HG03439 (cell line): ENCODE results near the gene SPOP.

Experiments
- ATAC-seq: cut with Tn5 transposase; IDR thresholded peaks from one replicate; pipeline ENCODE4 v1.9.1; 2021; ENCODE audit warnings: mild to moderate bottlenecking, moderate library complexity; ENCODE audit not compliant: unreplicated experiment

The SPOP gene

GRCh38 chr17:49588726-49589576, 88.9 kb downstream of the SPOP start:
- no peak for ATAC-seq

GRCh38 chr17:49588312-49588711, 89.6 kb downstream of the SPOP start:
- ATAC-seq = no peak

- ATAC-seq = no peak
Observed at GRCh38 chr17:49587366-49588073, 90.4 kb downstream of the SPOP start.

- ATAC-seq = no peak
Observed at GRCh38 chr17:49585422-49586027, 92.4 kb downstream of the SPOP start.

- ATAC-seq = no peak
Observed at GRCh38 chr17:49583889-49584288, 94.0 kb downstream of the SPOP start.

GRCh38 chr17:49583226-49583625, 94.7 kb downstream of the SPOP start:
- ATAC-seq = no peak

GRCh38 chr17:49582789-49583188, 95.1 kb downstream of the SPOP start:
- no peak for ATAC-seq

GRCh38 chr17:49582055-49582722, 95.7 kb downstream of the SPOP start:
- no peak for ATAC-seq

- ATAC-seq = no peak
Observed at GRCh38 chr17:49581648-49581998, 96.3 kb downstream of the SPOP start.

- no peak for ATAC-seq
Observed at GRCh38 chr17:49580981-49581647, 96.8 kb downstream of the SPOP start.

- ATAC-seq = no peak
Observed at GRCh38 chr17:49580055-49580721, 97.7 kb downstream of the SPOP start.

- no peak for ATAC-seq
Observed at GRCh38 chr17:49579522-49579921, 98.4 kb downstream of the SPOP start.

- ATAC-seq = no peak
Observed at GRCh38 chr17:49578952-49579500, 98.9 kb downstream of the SPOP start.

- ATAC-seq = no peak
Observed at GRCh38 chr17:49578414-49578813, 99.5 kb downstream of the SPOP start.

- no peak for ATAC-seq
Observed at GRCh38 chr17:49577963-49578362, 99.9 kb downstream of the SPOP start.

GRCh38 chr17:49577650-49577934, 100.3 kb downstream of the SPOP start:
- ATAC-seq = no peak

GRCh38 chr17:49576917-49577649, 100.8 kb downstream of the SPOP start:
- no peak for ATAC-seq

GRCh38 chr17:49576088-49576916, 101.6 kb downstream of the SPOP start:
- ATAC-seq = no peak

- ATAC-seq = no peak
Observed at GRCh38 chr17:49575679-49576087, 102.2 kb downstream of the SPOP start, which contains the start of gene NXPH3. Gene NXPH3, plus strand, starts transcription at chr17:49575871. Its CDS starts 349 bp downstream, at chr17:49576220.
